GM21360 (cell line): ENCODE results near the gene NTHL1.

Experiments
- ATAC-seq: cut with Tn5 transposase; IDR thresholded peaks from one replicate; pipeline ENCODE4 v1.9.1; 2021; ENCODE audit warnings: mild to moderate bottlenecking, moderate library complexity; ENCODE audit not compliant: unreplicated experiment

Gene NTHL1

GRCh38 chr16:2047330-2048115, at the start of gene NTHL1, which contains the start of gene TSC2:
Gene NTHL1 (minus strand): TSS chr16:2047834. CDS start chr16:2047823, 11 bp downstream.
Gene TSC2 (plus strand): TSS chr16:2047985. CDS start chr16:2048616, 631 bp downstream.
- peak; percentile 81 for ATAC-seq

DNA sequence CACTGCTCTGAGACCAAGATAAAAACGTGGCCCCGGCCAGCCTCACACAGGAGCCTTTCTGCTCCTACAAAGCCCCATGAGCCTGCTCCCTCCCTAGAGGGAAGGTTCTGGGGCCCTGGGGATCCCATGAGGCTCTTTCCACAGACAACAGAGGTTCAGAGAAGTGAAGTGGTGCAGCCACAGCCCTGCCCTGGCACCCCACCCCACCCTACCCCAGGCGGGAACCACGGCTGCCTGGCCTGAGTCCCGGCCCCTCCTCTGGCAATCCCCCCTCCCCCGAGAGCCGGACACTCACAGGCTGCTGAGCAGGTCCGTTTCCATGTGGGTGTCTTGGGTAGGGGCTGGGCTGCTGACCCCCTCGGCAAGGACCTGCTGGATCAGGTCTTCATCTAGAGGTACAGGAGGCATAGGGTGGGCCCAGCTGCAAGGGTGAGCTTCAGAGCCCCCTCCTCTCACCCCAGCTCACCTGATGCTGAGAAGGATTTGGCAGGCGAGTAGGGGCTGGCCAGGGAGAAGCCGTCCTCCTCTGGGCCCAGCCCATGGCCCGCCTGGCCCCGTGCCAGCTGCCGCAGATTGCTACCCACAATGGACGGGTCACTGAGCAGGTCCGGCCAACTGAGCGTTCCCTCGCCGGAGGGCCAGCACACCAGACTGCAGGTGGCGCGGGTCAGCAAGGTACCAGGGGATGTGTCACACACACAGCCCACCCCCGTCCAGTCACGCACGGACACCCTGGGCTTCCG, 49.4 kb upstream of the NTHL1 start:
- no peak for ATAC-seq

- ATAC-seq, result no peak
Observed at GRCh38 chr16:2095918-2096582, 48.4 kb upstream of the NTHL1 start.

DNA sequence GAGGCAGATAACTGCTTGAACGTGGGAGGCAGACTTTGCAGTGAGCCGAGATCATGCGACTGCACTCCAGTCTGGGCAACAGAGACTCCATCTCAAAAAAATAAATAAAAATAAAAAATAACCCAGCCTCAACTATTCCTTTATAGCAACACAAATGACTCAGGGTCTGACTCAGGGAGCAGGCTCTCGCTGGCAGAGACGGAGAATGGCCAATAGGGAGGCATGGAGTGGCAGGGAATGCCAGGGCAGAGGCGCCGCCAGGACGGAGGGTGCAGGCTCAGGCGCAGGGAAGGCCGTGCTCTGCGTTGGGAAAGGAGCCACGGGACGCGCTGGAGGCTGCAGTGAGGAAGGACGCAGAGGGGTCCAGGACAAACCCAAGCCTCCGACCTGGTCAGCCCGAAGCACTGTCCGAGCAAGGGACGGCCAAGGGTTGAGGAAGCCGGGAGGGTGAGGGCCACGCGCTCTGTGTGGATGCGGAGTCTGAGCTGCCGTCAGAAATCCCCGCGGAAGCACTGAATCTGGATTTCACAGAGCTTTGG, 47.8 kb upstream of the NTHL1 start:
- ATAC-seq, result no peak

DNA sequence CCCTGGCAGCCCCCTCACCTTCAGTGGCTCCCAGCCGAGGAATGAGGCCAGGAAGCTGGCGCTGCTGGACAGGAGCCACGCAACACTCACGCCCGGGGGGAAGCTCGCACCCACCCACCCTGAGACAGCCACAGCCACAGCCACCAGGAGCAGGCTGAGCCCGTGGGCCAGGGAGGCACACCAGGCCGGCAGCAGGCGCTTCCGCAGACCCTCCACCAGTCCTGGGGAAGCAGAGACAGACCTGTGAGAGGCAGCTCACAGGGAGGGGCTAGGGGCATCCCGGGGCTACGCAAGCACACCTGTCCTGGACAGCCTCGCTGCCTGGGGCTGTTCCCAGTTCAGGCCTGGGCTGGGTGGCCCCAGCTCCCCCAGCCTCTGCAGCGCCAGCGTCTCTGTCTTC, 46.2 kb upstream of the NTHL1 start:
- ATAC-seq, result no peak

DNA sequence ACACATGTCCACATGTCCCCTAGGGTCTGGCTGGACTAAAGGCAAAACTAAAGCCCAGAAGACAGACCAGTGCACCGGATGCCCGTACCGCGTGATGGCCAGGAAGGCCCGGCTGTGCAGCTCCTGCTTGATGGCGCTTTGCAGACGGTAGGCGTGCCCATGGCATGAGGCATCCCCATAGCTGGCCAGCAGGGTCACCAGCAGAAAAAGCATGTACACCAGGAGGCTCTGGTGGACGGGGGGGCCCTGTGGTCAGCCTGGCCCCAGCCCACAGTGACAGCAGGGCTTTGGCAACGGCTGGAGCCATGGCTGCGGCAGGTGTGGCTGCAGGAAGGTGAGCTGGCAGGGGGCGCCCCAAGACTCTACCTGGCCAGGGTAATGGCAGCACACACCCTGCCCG, 45.2 kb upstream of the NTHL1 start:
- ATAC-seq, result no peak

DNA sequence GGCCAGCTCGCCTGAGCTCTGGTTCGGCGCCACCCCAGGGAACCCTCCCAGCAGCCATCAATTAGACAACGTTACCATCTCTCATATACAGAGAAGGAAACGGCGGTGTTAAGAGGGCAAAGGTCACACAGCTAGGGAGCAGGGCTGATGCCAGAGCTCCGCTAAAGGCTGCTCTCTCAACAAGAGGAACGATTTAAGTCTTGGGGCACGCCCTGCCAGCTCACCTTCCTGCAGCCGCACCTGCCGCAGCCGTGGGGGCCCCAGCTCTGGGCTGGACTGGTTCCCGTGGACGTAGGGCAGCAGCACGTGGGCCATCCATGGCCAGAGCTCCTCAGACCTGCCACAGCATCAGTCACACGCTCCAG, 44.6 kb upstream of the NTHL1 start:
- ATAC-seq, result no peak

DNA sequence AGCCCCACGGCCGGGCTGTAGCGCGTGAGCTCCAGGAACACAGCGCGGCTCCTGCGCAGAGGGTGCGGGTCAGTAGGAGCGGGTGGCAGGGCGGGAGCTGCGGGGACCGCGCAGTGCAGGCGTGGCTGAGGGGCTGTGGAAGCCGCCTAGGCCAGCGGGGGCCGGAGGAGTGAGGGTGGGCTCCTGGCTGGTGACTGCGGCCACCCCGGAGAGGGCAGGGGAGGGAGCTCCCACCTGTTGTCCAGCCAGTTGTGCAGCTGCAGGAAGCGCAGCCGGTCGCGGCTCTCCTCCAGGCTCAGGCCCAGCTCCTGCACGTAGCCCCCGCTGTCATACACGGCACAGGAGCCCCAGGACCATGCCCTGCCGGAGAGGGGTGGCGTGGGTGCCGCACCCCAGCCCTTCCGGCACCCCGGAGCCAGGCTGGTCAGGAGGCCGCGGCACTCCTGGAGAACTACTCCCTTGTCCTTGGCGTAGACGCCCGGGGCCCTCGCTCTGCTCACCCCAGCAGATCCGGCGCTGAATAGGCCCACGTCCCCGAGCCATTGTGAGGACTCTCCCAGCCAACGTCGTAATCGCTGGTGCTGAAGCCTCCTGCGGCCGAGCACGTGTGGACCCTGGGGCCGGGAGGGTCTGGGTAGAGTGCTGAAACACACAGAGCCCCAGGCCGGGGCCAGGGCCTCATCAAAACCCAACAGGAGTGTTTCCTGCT, 44.1 kb upstream of the NTHL1 start:
- no peak for ATAC-seq

- ATAC-seq, result no peak
Observed at GRCh38 chr16:2090777-2091546, 43.3 kb upstream of the NTHL1 start.

DNA sequence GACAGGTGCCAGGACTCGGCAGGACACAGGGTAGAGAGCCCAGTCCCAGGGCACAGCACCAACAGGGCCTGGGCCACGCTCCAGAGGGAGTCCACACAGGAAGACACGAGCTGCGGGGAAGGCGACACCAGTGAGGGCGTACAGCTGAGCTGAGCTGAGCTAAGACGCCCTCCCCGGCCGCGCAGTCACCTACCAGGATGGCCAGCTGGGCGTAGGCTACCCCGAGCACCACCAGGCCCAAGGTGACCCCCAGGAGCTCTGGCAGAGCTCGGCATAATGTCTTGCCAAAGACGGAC, 42.8 kb upstream of the NTHL1 start:
- no peak for ATAC-seq

DNA sequence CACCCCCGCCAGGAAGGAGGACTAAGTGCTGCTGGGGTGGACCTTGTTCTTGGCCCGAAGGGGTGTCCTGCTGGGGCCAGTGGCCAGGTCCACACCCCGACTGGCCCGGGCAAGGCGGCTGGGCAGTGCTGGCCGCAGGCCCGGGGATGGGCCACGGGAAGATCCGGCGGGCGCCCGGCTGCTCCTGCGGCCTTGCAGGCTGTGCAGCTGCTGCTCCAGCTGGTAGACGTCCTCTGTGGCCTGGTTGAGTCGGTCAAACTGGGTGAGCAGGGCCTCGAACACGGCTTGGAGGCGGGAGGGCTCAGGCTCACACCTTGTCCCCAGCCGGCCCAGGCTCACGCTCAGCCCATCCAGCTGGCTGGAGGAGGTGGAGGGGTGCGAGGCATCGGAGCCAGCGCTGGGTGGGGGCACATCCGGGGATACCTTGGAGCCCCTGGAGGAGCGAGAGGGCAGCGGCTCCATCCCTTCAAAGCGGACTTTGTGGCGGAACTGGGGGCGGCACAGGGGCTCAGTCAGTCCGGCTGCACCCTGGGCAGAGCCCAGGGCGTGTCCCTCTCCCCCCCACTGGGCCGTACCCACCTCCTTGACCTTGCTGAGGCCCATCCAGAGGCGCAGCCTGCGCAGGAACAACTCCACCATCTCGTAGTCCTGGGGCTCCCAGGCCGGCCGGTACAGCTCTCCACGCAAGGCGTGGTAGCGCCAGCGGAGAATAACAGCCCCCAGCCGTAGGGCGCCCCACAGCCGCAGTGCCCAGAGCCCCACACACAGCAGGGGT, 42.3 kb upstream of the NTHL1 start:
- ATAC-seq, result no peak

DNA sequence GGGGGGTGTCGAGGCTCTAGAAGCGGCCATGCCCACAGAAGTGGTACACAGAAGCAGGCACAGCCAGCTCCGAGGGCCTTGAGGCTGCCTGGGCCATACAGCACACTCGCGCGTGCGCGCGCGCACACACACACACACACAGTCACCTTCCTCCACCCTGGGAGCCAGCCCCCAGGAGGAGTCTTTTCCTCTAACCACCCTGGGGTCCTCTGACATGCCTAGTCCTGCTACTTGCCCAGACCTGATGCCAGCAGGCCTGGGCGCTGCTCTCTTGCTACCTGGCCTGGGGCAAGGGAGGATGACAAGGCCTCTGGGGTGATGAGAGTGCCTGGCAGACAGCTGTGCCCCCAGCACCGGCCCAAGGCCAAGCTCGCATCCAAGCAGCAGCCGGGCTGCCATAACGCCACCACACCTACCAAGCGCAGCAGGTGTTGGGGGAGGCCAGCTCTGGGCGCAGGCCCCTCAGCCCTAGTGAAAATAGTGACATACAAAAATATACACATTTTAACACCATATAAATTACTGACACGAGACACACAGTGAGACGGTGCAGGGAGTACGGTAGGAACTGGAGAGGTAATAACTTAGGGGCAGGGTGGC, 41.2 kb upstream of the NTHL1 start:
- no peak for ATAC-seq

GRCh38 chr16:2087748-2088631, 40.4 kb upstream of the NTHL1 start:
- no peak for ATAC-seq

DNA sequence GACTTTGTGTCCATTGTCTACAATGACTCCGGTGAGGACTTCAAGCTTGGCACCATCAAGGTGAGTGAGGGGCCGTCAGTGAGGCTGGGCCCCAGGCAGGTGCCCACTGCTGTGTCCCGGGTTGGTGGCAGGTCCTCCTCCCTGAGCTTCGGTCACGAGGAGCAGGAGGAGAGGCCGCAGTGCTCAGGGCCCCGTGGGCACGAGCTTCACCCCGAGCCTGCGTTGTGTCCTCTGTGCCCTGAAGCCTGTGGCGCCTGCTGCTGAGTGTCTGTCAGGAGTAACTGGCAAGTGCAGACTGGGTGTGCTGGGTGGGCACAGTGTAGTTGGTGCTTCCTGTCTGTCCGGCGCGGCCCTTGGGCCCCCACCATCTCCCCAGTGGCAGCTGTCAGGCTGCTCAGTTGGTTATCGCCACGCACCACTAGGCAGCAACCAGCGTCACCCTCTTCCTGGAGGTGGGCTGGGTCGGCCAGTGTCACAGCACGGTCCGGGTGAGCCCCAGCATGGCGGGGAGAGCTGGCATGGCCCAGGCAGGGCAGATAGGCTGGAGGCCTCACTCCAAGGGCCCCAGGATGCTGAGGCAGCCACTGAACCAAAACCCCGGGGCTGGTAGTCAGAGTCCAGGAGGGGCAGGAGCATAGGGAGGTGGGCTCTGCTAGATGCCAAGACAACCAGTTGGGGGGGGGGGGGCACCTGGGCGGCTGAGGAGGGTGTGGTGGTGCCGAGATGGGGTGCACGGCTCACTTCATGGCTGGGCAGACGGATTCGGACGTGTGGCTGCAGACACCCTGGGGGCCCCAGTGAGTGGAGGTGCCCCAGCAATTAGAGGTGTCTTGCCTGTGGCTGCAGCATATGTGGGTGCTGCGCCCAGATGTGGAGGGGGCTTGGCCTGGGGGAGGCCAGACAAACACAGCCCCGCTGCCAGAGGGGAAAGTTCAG, 39.4 kb upstream of the NTHL1 start:
- ATAC-seq, result no peak

- ATAC-seq, result no peak
Observed at GRCh38 chr16:2086106-2086742, 38.6 kb upstream of the NTHL1 start.

GRCh38 chr16:2085669-2086068, 38.0 kb upstream of the NTHL1 start:
- ATAC-seq, result no peak
